SU-DHL-6 (cell line): ENCODE measurements around the gene EML1.

Source experiments
- CTCF ChIP-seq: fragments of 200-600 bp; sonication (generic); IDR thresholded peaks from one replicate; pipeline ENCODE4 v1.5.1; 2017; ENCODE audit warnings: antibody characterized with exemption, mild to moderate bottlenecking, low read length, moderate library complexity; ENCODE audit not compliant: insufficient read depth, poor library complexity, severe bottlenecking
- EZH2phosphoT487 ChIP-seq: fragments of 200-600 bp; sonication (generic), shearing (Covaris generic); conservative IDR thresholded peaks from 2 replicates; pipeline ENCODE4 v1.6.1; 2018; ENCODE audit warnings: mild to moderate bottlenecking, antibody characterized with exemption, low read length, moderate library complexity, mixed read lengths

GRCh38 chr14:99774556-99775307 lies 18.5 kb upstream of the EML1 start:
- no peak for TF ChIP-seq CTCF
- TF ChIP-seq EZH2phosphoT487: no peak
